ENCODE data around the gene CPOX. TPM values are rescaled to one million over a fixed set of nuclear protein-coding genes. Genes with fewer than 3 reads are reported as not detected.

Gene CPOX
- total RNA-seq, 1 experiment from 2014 or later, result 19.9 TPM

DNA sequence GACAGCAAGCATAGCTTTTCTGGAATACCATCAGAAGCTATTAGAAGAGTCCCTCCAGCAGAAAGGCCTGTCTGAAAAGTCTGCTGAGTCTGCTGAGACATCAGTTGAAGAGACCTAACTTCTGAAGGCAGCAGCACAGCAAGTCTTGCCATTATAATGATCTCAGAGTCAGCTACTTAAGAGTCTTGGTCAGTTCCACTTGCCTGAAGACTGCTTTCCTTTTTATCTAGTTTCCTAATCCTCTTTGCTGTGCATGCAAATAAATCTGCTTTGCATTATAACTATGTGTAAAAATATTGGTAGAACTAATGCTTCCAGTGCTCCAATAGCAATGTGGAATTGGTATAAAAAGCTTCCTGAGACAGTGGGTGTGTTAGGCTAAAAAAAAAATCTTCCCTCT, 34.9 kb upstream of the CPOX start:
- DNase-seq, result no peak
- no peak overlapping the region for H3K4me3 Mint-ChIP-seq (ENCODE audit: low read depth, unreplicated experiment)
- H3K9me3 Mint-ChIP-seq (ENCODE audit: low read depth, unreplicated experiment), result no peaks in the 10 kb centered on the region
- CTCF ChIA-PET, result no interaction called here
- no peaks in the 10 kb centered on the region for H3K36me3 Mint-ChIP-seq (ENCODE audit: insufficient read depth, unreplicated experiment)
- TF ChIP-seq, protein P1, sequence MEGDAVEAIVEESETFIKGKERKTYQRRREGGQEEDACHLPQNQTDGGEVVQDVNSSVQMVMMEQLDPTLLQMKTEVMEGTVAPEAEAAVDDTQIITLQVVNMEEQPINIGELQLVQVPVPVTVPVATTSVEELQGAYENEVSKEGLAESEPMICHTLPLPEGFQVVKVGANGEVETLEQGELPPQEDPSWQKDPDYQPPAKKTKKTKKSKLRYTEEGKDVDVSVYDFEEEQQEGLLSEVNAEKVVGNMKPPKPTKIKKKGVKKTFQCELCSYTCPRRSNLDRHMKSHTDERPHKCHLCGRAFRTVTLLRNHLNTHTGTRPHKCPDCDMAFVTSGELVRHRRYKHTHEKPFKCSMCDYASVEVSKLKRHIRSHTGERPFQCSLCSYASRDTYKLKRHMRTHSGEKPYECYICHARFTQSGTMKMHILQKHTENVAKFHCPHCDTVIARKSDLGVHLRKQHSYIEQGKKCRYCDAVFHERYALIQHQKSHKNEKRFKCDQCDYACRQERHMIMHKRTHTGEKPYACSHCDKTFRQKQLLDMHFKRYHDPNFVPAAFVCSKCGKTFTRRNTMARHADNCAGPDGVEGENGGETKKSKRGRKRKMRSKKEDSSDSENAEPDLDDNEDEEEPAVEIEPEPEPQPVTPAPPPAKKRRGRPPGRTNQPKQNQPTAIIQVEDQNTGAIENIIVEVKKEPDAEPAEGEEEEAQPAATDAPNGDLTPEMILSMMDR (IDR thresholded peaks at IDR 0.05; ENCODE audit: unreplicated experiment), result no peak
- no peaks in the 10 kb centered on the region for H3K4me1 Mint-ChIP-seq (ENCODE audit: low read depth, unreplicated experiment)
- no peak overlapping the region for H3K27ac Mint-ChIP-seq (ENCODE audit: unreplicated experiment)
- intact Hi-C loops (cut with micrococcal nuclease; ENCODE audit: unreplicated experiment), result no loop called here
- no TSS peak for BruUV-seq (replicated peaks)
- H3K27me3 Mint-ChIP-seq (ENCODE audit: unreplicated experiment), result no peaks in the 10 kb centered on the region

DNA sequence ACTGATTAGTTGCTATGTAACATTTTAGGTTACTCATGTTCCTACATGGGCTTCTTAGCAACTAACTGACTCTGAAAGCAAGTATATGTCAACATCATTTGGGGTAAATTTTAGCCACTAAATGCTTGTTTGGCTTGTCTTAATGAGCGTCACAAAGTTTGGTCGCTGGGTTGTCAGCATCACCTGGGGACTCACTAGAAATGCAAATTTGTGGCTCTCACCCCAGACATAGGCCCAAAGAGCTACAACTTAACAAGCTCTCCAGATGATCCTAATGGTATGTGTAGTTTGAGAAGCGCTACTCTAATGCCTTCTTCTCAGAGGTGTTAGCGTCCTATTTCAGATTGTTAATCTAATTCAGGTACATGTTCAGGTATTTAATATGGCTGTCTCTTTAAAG, 32.7 kb upstream of the CPOX start:
- Mint-ChIP-seq H3K4me1 (ENCODE audit: low read depth, unreplicated experiment) (no peaks in the 10 kb centered on the region), H3K4me3 (ENCODE audit: low read depth, unreplicated experiment) (no peak overlapping the region), H3K27ac (ENCODE audit: unreplicated experiment) (no peak overlapping the region), H3K36me3 (ENCODE audit: insufficient read depth, unreplicated experiment) (no peaks in the 10 kb centered on the region), H3K27me3 (ENCODE audit: unreplicated experiment) (no peaks in the 10 kb centered on the region), H3K9me3 (ENCODE audit: low read depth, unreplicated experiment) (no peaks in the 10 kb centered on the region)
- TF ChIP-seq, protein P1 (IDR thresholded peaks at IDR 0.05; ENCODE audit: unreplicated experiment), result no peak
- no TSS peak for BruUV-seq (replicated peaks)
- DNase-seq, result no peak
- intact Hi-C loops (cut with micrococcal nuclease; ENCODE audit: unreplicated experiment), result no loop called here
- CTCF ChIA-PET, result no interaction called here

DNA sequence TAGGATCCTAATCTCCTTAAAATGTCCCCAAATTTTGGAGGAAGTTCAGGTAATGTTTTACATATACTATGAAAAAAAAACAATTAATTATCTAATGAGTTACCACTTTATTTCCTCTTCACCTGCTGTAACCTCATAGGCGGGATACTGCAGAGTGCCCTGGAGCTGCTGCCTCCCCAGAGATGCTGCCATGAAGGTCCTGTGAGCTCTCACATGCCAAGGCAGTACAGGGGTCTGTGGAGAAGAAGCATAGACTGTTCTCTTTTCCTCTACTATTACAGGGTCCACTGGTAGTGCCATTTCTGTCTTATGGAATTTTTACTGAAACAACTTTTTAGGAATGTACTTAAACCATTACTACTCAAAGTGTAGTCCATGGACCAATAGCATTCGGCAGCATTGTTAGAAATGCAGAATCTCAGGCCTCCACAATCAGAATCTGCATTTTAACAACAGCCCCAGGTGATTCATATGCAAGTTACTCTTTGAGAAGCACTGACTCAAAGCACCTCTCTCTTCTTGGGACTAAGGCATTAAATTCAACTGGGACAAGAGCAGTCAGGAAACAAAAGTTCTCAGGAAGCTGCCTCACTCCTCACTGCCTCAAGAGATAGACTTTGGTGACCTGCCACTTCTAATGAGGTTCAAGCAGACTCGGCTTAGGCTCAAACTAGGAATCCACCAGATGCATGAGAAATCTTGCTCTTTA, 30.3 kb upstream of the CPOX start:
- intact Hi-C loops (cut with micrococcal nuclease; ENCODE audit: unreplicated experiment), result no loop called here
- Mint-ChIP-seq H3K27ac (ENCODE audit: unreplicated experiment) (no peak overlapping the region), H3K27me3 (ENCODE audit: unreplicated experiment) (no peaks in the 10 kb centered on the region), H3K4me1 (ENCODE audit: low read depth, unreplicated experiment) (no peaks in the 10 kb centered on the region), H3K4me3 (ENCODE audit: low read depth, unreplicated experiment) (no peak overlapping the region), H3K9me3 (ENCODE audit: low read depth, unreplicated experiment) (no peaks in the 10 kb centered on the region), H3K36me3 (ENCODE audit: insufficient read depth, unreplicated experiment) (no peaks in the 10 kb centered on the region)
- TF ChIP-seq, protein P1 (IDR thresholded peaks at IDR 0.05; ENCODE audit: unreplicated experiment), result no peak
- CTCF ChIA-PET, result no interaction called here
- no peak for DNase-seq
- BruUV-seq (replicated peaks), result no TSS peak

DNA sequence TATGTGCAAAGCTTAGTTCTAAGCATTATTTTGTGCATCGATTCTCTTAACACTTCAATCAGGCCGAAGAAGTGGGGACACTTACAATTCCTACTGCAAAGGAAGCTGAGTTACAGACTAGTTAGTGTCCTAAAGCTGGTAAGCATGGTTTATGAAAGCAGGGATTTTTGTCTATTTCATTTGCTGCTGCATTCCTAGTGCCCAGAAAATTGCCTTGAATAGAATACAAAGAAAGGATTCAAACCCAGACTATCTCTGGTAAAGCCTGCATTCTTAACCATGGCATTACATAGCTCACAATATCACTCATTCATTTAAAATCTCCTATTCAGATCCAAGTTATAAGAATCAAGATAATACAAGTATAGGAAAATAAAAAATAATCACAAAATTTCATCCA, 24.4 kb upstream of the CPOX start:
- CTCF ChIA-PET, result no interaction called here

More for the DNA sequence above, 24.4 kb upstream of the CPOX start:
- intact Hi-C loops (cut with micrococcal nuclease; ENCODE audit: unreplicated experiment), result no loop called here
- no peaks in the 10 kb centered on the region for H3K9me3 Mint-ChIP-seq (ENCODE audit: low read depth, unreplicated experiment)
- TF ChIP-seq, protein P1 (IDR thresholded peaks at IDR 0.05; ENCODE audit: unreplicated experiment), result no peak
- BruUV-seq (replicated peaks), result no TSS peak
- no peaks in the 10 kb centered on the region for H3K36me3 Mint-ChIP-seq (ENCODE audit: insufficient read depth, unreplicated experiment)
- no peaks in the 10 kb centered on the region for H3K4me1 Mint-ChIP-seq (ENCODE audit: low read depth, unreplicated experiment)
- no peak overlapping the region for H3K27ac Mint-ChIP-seq (ENCODE audit: unreplicated experiment)
- no peak overlapping the region for H3K4me3 Mint-ChIP-seq (ENCODE audit: low read depth, unreplicated experiment)
- no peaks in the 10 kb centered on the region for H3K27me3 Mint-ChIP-seq (ENCODE audit: unreplicated experiment)
- DNase-seq, result no peak

Data from Calu3 (cell line).